Sigmoid colon (tissue), 7 donors: ENCODE results near the gene BICRA. TPM values are rescaled to one million over a fixed set of nuclear protein-coding genes. Genes with fewer than 3 reads are reported as not detected.

ENCODE experiments used
- DNase-seq: peaks from one replicate; pipeline ENCODE4 v3.0.0-alpha.2; 2019
- H3K27ac ChIP-seq, 4 donors: fragments of 200-600 bp; sonication (generic); one replicate each; pipeline ENCODE4 v1.5.1; 2016 to 2019; ENCODE audit warnings: mild to moderate bottlenecking in 1 of 4
- H3K27me3 ChIP-seq, 3 donors: fragments of 200-600 bp; sonication (generic); one replicate each; pipeline ENCODE4 v1.5.1; 2019; ENCODE audit warnings: mild to moderate bottlenecking in 1 of 3
- H3K36me3 ChIP-seq, 4 donors: fragments of 200-600 bp; sonication (generic); one replicate each; pipeline ENCODE4 v1.5.1; 2016 to 2019
- H3K4me1 ChIP-seq, 4 donors: fragments of 200-600 bp; sonication (generic); one replicate each; pipeline ENCODE4 v1.5.1; 2017 to 2019
- H3K4me3 ChIP-seq, 4 donors: fragments of 200-600 bp; sonication (generic); one replicate each; pipeline ENCODE4 v1.5.1; 2017 to 2019; ENCODE audit warnings: mild to moderate bottlenecking in 2 of 4, moderate library complexity in 1 of 4
- H3K9me3 ChIP-seq, 4 donors: fragments of 200-600 bp in 3 of 4; sonication (generic) in 3 of 4; one replicate each; pipeline versions ENCODE4 v1.5.1 to v1.6.1; 2013 to 2019
- EP300 ChIP-seq, 4 donors: sonication (generic); formaldehyde crosslinking; IDR thresholded peaks; one replicate each; pipeline ENCODE4 v1.6.1; 2017; ENCODE audit warnings: antibody characterized with exemption in 4 of 4
- POLR2A ChIP-seq, 2 donors: fragments of 450-650 bp; IDR thresholded peaks; one replicate each; pipeline ENCODE4 v1.6.1; 2016; ENCODE audit warnings: antibody characterized with exemption in 2 of 2, mild to moderate bottlenecking in 2 of 2, moderate library complexity in 2 of 2
- POLR2AphosphoS5 ChIP-seq, 4 donors: sonication (generic); formaldehyde crosslinking; IDR thresholded peaks; one replicate each; pipeline ENCODE4 v1.6.1; 2017; ENCODE audit warnings: antibody characterized with exemption in 4 of 4
- WGBS, 2 donors: extraction: QIAGEN DNeasy Blood & Tissue Kit; methylation state at CpG; one replicate each; pipeline ENCODE4 v1.1.7; 2013; 5-methylcytosine and 5-hydroxymethylcytosine counted together
- intact Hi-C: fragments of 100-400 bp; cut with DNase I; formaldehyde crosslinking; loops from one replicate; pipeline ENCODE4 v1.15.1; 2023
- polyA plus RNA-seq, 3 donors: library from polyadenylated mRNA; stranded (reverse); fragments of 200-250 nt; gene quantifications; one replicate each; pipeline ENCODE4 v1.2.3, GENCODE V29; 2013
- total RNA-seq, 4 donors: library from RNA; depleted of rRNA; stranded (reverse); fragments of >200 nt; gene quantifications; one replicate each; pipeline ENCODE4 v1.1.0, GENCODE V29; 2016
- TF ChIP-seq, protein P1 (sequence below), 4 experiments: fragments of 450-650 bp in 3 of 4; fragments of 200-600 bp in 1 of 4; IDR thresholded peaks; one replicate each; pipeline ENCODE4 v1.5.1; 2016 to 2019; ENCODE audit warnings: antibody characterized with exemption in 4 of 4, mild to moderate bottlenecking in 3 of 4, moderate library complexity in 2 of 4
- donor health status: healthy with polysubstance abuse.
- donor health status: Bipolar disorder and iron deficiency.
- donor health status: healthy.

The BICRA gene
- 10 to 100 TPM in 3 of 4 donors, 1 to 10 TPM in 1; 2.9 to 21.6 (median 11.2) TPM for total RNA-seq
- polyA plus RNA-seq = 10 to 100 TPM in 1 of 3 donors, 1 to 10 TPM in 2; 1.8 to 12.7 (median 2.5) TPM

DNA sequence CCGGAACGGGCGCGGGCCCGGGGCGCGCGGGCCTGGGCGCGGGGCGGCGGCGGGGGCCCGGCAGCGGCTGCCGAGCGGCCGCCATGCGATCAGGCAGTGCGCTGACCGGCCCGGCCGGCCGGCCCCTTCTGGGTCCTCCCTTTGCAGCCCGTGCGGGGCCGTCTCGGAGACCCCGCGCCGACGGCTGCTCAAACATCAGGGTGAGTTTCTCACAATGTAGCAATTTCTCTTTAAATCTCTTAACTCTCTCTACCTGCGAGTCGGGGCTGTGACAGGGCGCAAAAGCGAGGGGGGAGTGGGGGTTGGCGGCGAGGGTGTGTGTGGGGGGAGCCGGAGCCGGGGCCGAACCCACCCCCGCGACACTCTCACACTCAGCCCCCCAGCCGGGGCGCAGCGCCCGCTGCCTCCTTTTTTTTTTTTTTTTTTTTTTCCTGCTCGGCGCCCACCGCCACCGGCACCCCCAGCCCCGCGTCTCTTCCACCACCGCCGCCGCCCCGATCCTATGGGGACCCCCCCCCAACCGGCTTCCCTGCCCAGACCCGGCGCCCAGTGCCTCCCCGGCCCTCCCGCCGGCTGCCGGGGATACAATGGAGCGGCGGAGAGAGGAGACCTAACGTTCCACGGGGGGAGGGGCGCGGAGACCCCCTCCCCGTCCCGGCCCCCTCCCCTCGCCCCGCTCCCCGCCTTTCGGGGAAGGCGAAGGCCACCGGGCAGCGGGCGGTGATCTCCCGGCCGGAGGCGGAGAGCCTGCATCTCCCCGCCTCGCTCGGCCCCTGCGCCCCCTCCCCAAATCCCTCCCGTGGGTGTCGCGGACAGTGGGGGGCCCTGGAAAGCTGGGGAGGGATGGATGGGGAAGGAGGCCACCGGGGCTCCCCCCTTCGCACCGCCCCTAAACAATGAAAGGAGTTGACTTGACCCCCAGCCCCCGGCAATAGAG is at the start of gene BICRA:
BICRA (plus strand) TSS at position 166 of the 937 bp plus-strand sequence. CDS start 64,441 bp downstream, outside the sequence.
- no peaks in the 10 kb centered on the region for H3K36me3 ChIP-seq
- TF ChIP-seq POLR2A (IDR thresholded peaks at IDR 0.05) = peak; percentile 37 to 55
- TF ChIP-seq, protein P1, sequence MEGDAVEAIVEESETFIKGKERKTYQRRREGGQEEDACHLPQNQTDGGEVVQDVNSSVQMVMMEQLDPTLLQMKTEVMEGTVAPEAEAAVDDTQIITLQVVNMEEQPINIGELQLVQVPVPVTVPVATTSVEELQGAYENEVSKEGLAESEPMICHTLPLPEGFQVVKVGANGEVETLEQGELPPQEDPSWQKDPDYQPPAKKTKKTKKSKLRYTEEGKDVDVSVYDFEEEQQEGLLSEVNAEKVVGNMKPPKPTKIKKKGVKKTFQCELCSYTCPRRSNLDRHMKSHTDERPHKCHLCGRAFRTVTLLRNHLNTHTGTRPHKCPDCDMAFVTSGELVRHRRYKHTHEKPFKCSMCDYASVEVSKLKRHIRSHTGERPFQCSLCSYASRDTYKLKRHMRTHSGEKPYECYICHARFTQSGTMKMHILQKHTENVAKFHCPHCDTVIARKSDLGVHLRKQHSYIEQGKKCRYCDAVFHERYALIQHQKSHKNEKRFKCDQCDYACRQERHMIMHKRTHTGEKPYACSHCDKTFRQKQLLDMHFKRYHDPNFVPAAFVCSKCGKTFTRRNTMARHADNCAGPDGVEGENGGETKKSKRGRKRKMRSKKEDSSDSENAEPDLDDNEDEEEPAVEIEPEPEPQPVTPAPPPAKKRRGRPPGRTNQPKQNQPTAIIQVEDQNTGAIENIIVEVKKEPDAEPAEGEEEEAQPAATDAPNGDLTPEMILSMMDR (IDR thresholded peaks at IDR 0.05) = no peak
- peak; percentile 61 to 92 (median 88) for TF ChIP-seq POLR2AphosphoS5 (IDR thresholded peaks at IDR 0.05)
- H3K9me3 ChIP-seq = no peaks in the 10 kb centered on the region
- WGBS, 2 donors = 0 to 1% methylated on average over 91 to 94 of the region's 94 CpGs
- H3K27me3 ChIP-seq = no peaks in the 10 kb centered on the region
- peak within 1 kb of the TSS; percentile 95 to 98 (median 98) for H3K27ac ChIP-seq
- peak; percentile 94 for DNase-seq
- intact Hi-C loops = loop anchor here (1.0 to 10.0 kb wide), 6 partner anchors 9 to 334 kb away; partner anchors contain the start of genes INAFM1 and NAPA
- H3K4me3 ChIP-seq = peak within 1 kb of the TSS; percentile 70 to 98 (median 86)
- peaks cover 0 to 51% (median 47%) of the 10 kb centered on the region in 4 donors for H3K4me1 ChIP-seq

DNA sequence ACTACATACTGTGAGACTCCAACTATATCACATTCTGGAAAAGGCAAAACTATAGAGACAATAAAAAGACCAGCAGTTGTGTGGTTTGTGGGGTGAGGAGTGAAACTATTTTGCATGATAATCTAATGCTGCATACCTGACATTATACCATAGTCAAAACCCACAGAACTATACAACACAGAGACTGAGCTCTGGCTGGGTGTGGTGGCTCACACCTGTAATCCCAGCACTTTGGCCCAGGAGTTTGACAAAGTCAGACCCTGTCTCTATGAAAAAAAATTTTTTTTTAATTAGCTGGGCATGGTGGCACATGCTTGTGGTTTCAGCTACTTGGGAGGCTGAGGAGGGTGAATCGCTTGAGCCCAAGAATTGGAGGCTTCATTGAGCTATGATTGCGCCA is 47.9 kb upstream of the BICRA start:
- H3K4me3 ChIP-seq = no peak overlapping the region
- DNase-seq = no peak
- H3K36me3 ChIP-seq = no peaks in the 10 kb centered on the region
- intact Hi-C loops = no loop called here
- no peak overlapping the region for H3K27ac ChIP-seq
- no peaks in the 10 kb centered on the region for H3K27me3 ChIP-seq
- TF ChIP-seq EP300 (IDR thresholded peaks at IDR 0.05) (no peak), POLR2A (IDR thresholded peaks at IDR 0.05) (no peak), POLR2AphosphoS5 (IDR thresholded peaks at IDR 0.05) (no peak)
- TF ChIP-seq, protein P1 (IDR thresholded peaks at IDR 0.05) = no peak
- no peaks in the 10 kb centered on the region for H3K4me1 ChIP-seq
- no peaks in the 10 kb centered on the region for H3K9me3 ChIP-seq
- 70 to 90% methylated on average over 2 of the region's 2 CpGs for WGBS, 2 donors

DNA sequence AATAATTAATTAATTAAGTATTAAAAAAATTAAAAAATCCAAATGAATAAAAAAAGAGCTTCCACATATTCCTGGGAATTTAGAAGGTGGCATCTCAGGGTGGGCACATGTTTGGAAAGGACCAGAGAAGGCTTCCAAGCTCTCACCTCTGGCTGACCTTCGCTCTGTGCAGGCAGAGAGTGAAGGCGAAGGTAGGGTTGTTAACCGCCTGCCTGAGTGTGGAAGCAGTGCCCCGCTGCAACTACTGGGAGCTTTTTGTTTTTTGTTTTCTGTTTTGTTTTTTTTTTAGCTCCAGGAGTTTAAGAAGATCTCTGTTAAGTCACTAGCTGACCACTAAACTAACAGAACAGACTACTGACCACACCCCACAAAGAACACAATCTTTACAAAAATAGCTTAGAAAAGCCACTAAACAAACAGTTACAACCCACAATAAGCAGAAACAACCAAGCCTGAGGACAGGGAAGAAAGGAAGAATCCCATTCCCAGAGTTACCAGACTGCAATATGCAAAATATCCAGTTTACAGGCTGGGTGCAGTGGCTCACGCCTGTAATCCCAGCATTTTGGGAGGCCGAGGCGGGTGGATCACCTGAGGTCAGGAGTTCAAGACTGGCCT is 47.4 kb upstream of the BICRA start:
- H3K36me3 ChIP-seq = no peaks in the 10 kb centered on the region

DNA sequence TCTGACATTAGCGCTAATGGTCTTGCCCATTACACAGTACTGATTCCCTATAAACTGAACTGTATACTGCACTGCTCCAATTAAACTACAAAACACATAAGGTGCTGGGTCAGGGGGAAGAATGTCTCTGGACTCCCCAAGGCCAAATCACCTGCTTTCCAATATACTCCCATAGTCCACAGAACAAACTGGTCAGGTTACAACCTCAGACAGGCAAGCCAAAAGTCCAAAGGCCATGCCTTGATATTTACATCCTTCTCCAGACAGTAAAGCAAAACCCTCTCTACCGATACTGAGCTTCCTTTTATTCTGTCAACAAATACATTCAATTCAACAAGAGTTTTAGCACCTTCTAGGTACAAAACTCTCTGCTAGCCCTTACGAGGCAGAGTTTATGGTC is 44.9 kb upstream of the BICRA start:
- H3K4me1 ChIP-seq = no peaks in the 10 kb centered on the region
- intact Hi-C loops = no loop called here
- WGBS, 2 donors = 18 to 64% methylated on average over 3 of the region's 3 CpGs
- H3K27me3 ChIP-seq = no peaks in the 10 kb centered on the region
- DNase-seq = no peak
- H3K9me3 ChIP-seq = no peaks in the 10 kb centered on the region
- H3K27ac ChIP-seq = no peak overlapping the region
- no peak overlapping the region for H3K4me3 ChIP-seq
- no peaks in the 10 kb centered on the region for H3K36me3 ChIP-seq
- TF ChIP-seq POLR2A (IDR thresholded peaks at IDR 0.05) (no peak), EP300 (IDR thresholded peaks at IDR 0.05) (no peak), POLR2AphosphoS5 (IDR thresholded peaks at IDR 0.05) (no peak)
- TF ChIP-seq, protein P1 (IDR thresholded peaks at IDR 0.05) = no peak

More for the DNA sequence above, 47.4 kb upstream of the BICRA start:
- H3K27me3 ChIP-seq = no peaks in the 10 kb centered on the region
- H3K4me3 ChIP-seq = no peak overlapping the region
- intact Hi-C loops = loop anchor here (2.0 kb wide), 1 partner anchor 17 kb away; no protein-coding TSS in a partner anchor
- H3K27ac ChIP-seq = no peak overlapping the region
- no peak for DNase-seq
- H3K4me1 ChIP-seq = no peaks in the 10 kb centered on the region
- no peaks in the 10 kb centered on the region for H3K9me3 ChIP-seq
- TF ChIP-seq POLR2A (IDR thresholded peaks at IDR 0.05) (no peak), EP300 (IDR thresholded peaks at IDR 0.05) (no peak), POLR2AphosphoS5 (IDR thresholded peaks at IDR 0.05) (no peak)
- TF ChIP-seq, protein P1 (IDR thresholded peaks at IDR 0.05) = no peak
- 35 to 72% methylated on average over 7 of the region's 7 CpGs for WGBS, 2 donors
